ENCODE data around the gene PDSS1. TPM values are rescaled to one million over a fixed set of nuclear protein-coding genes. Genes with fewer than 3 reads are reported as not detected.

PDSS1 gene
- total and polyA plus RNA-seq, 2 of the 13 experiments (the other 11 are each of a cell fraction or from before 2014, with no cell fraction given): 18.7 to 19.3 TPM

- TF ChIP-seq GATAD1 (CRISPR knock-in tag; IDR thresholded peaks at IDR 0.05) (peak; percentile 67), ZFP36 (IDR thresholded peaks at IDR 0.05; ENCODE audit: borderline replicate concordance, low read depth, low read length, partially characterized antibody) (no peak), PHF21A (CRISPR knock-in tag; IDR thresholded peaks at IDR 0.05) (peak; percentile 87), HMGXB4 (CRISPR knock-in tag; IDR thresholded peaks at IDR 0.05; ENCODE audit: borderline replicate concordance in 1 of 2, low read depth in 1 of 2) (peak in 1 of 2 experiments; percentile 66; a peak in 1 of 4 replicates), ZC3H4 (CRISPR knock-in tag; IDR thresholded peaks at IDR 0.05; ENCODE audit: borderline replicate concordance) (no peak), FOXC1 (CRISPR knock-in tag; IDR thresholded peaks at IDR 0.05; ENCODE audit: borderline replicate concordance) (no peak; the same call in 1 of the 2 replicates), ZBTB40 (IDR thresholded peaks at IDR 0.05) (no peak), ZBTB40 (CRISPR knock-in tag; IDR thresholded peaks at IDR 0.05) (no peak; the same call in 1 of the 2 replicates), TFAP4 (IDR thresholded peaks at IDR 0.05; ENCODE audit: borderline replicate concordance, low read depth) (peak; percentile 97), DMAP1 (CRISPR knock-in tag; IDR thresholded peaks at IDR 0.05) (peak; percentile 70), THAP11 (CRISPR knock-in tag; IDR thresholded peaks at IDR 0.05) (peak; percentile 82), HIVEP1 (CRISPR knock-in tag; IDR thresholded peaks at IDR 0.05) (0 out of 2 replicates have a peak, but pooled peaks have one; percentile 24), BCL3 (CRISPR knock-in tag; IDR thresholded peaks at IDR 0.05) (no peak), GATA4 (IDR thresholded peaks at IDR 0.05; ENCODE audit: borderline replicate concordance, low read depth) (no peak), ZNF780A (CRISPR knock-in tag; IDR thresholded peaks at IDR 0.05) (no peak)
Observed at GRCh38 chr10:26733750-26734568, 36.5 kb downstream of the PDSS1 start (continued).

Data from HepG2 (cell line).